ENCODE results near the gene BPIFB3. TPM values are rescaled to one million over a fixed set of nuclear protein-coding genes. Genes with fewer than 3 reads are reported as not detected.

BPIFB3 gene
- total and polyA plus RNA-seq, 2 experiments from 2014 or later: not detected

DNA sequence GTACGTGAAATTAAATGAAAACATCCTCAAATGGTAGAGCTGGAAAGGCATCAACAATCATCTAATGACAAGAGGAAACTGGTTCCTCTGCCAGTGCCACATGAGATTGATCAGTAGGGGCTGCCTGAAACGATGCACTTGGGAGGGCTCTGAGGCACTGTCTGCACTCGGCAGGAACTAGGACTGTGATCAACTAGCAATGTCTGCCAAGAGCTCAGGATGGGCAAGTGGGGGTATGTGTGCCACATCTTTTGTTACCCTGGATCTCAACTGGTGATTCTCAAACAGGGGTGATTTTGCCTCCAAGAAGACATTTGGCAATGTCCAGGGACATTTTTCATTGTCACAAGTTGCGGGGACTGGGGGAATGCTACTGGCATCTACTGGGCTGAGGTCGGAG is 20.3 kb upstream of the BPIFB3 start:
- no peak overlapping the region for H2AFZ ChIP-seq
- H3K9me3 Mint-ChIP-seq: 0 out of 3 replicates have a peak, but pooled peaks cover 3% of the 10 kb centered on the region
- no peak for ATAC-seq
- no peaks in the 10 kb centered on the region for H3K79me2 ChIP-seq (replicated peaks; ENCODE audit: insufficient read depth)
- no peaks in the 10 kb centered on the region for H3K4me1 ChIP-seq (ENCODE audit: insufficient read depth)
- H3K27me3 ChIP-seq (ENCODE audit: insufficient read depth): no peaks in the 10 kb centered on the region
- no peak for DNase-seq (ENCODE audit: low spot score)
- TF ChIP-seq NANOG (IDR thresholded peaks at IDR 0.05; ENCODE audit: borderline replicate concordance) (no peak), EZH2phosphoT487 (IDR thresholded peaks at IDR 0.05; ENCODE audit: unreplicated experiment) (no peak), ZNF114 (CRISPR knock-in tag; IDR thresholded peaks at IDR 0.05) (no peak), EZH2 (IDR thresholded peaks at IDR 0.05; ENCODE audit: low read depth, unreplicated experiment) (no peak), ZNF331 (CRISPR knock-in tag; IDR thresholded peaks at IDR 0.05; ENCODE audit: low read depth) (no peak), JUNB (IDR thresholded peaks at IDR 0.05; ENCODE audit: unreplicated experiment) (no peak), STAT1 (IDR thresholded peaks at IDR 0.05; ENCODE audit: unreplicated experiment) (no peak), POLR2AphosphoS5 (IDR thresholded peaks at IDR 0.05; ENCODE audit: low read depth) (no peak), CREB1 (CRISPR knock-in tag; IDR thresholded peaks at IDR 0.05; ENCODE audit: low read depth) (no peak)
- TF ChIP-seq, protein P1, sequence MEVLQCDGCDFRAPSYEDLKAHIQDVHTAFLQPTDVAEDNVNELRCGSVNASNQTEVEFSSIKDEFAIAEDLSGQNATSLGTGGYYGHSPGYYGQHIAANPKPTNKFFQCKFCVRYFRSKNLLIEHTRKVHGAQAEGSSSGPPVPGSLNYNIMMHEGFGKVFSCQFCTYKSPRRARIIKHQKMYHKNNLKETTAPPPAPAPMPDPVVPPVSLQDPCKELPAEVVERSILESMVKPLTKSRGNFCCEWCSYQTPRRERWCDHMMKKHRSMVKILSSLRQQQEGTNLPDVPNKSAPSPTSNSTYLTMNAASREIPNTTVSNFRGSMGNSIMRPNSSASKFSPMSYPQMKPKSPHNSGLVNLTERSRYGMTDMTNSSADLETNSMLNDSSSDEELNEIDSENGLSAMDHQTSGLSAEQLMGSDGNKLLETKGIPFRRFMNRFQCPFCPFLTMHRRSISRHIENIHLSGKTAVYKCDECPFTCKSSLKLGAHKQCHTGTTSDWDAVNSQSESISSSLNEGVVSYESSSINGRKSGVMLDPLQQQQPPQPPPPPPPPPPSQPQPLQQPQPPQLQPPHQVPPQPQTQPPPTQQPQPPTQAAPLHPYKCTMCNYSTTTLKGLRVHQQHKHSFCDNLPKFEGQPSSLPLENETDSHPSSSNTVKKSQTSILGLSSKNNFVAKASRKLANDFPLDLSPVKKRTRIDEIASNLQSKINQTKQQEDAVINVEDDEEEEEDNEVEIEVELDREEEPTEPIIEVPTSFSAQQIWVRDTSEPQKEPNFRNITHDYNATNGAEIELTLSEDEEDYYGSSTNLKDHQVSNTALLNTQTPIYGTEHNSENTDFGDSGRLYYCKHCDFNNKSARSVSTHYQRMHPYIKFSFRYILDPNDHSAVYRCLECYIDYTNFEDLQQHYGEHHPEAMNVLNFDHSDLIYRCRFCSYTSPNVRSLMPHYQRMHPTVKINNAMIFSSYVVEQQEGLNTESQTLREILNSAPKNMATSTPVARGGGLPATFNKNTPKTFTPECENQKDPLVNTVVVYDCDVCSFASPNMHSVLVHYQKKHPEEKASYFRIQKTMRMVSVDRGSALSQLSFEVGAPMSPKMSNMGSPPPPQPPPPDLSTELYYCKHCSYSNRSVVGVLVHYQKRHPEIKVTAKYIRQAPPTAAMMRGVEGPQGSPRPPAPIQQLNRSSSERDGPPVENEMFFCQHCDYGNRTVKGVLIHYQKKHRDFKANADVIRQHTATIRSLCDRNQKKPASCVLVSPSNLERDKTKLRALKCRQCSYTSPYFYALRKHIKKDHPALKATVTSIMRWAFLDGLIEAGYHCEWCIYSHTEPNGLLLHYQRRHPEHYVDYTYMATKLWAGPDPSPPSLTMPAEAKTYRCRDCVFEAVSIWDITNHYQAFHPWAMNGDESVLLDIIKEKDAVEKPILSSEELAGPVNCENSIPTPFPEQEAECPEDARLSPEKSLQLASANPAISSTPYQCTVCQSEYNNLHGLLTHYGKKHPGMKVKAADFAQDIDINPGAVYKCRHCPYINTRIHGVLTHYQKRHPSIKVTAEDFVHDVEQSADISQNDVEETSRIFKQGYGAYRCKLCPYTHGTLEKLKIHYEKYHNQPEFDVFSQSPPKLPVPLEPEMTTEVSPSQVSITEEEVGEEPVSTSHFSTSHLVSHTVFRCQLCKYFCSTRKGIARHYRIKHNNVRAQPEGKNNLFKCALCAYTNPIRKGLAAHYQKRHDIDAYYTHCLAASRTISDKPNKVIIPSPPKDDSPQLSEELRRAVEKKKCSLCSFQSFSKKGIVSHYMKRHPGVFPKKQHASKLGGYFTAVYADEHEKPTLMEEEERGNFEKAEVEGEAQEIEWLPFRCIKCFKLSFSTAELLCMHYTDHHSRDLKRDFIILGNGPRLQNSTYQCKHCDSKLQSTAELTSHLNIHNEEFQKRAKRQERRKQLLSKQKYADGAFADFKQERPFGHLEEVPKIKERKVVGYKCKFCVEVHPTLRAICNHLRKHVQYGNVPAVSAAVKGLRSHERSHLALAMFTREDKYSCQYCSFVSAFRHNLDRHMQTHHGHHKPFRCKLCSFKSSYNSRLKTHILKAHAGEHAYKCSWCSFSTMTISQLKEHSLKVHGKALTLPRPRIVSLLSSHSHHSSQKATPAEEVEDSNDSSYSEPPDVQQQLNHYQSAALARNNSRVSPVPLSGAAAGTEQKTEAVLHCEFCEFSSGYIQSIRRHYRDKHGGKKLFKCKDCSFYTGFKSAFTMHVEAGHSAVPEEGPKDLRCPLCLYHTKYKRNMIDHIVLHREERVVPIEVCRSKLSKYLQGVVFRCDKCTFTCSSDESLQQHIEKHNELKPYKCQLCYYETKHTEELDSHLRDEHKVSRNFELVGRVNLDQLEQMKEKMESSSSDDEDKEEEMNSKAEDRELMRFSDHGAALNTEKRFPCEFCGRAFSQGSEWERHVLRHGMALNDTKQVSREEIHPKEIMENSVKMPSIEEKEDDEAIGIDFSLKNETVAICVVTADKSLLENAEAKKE (CRISPR knock-in tag; IDR thresholded peaks at IDR 0.05): no peak
- TF ChIP-seq, protein P2, sequence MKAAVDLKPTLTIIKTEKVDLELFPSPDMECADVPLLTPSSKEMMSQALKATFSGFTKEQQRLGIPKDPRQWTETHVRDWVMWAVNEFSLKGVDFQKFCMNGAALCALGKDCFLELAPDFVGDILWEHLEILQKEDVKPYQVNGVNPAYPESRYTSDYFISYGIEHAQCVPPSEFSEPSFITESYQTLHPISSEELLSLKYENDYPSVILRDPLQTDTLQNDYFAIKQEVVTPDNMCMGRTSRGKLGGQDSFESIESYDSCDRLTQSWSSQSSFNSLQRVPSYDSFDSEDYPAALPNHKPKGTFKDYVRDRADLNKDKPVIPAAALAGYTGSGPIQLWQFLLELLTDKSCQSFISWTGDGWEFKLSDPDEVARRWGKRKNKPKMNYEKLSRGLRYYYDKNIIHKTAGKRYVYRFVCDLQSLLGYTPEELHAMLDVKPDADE (IDR thresholded peaks at IDR 0.05): no peak
- TF ChIP-seq, protein P3, sequence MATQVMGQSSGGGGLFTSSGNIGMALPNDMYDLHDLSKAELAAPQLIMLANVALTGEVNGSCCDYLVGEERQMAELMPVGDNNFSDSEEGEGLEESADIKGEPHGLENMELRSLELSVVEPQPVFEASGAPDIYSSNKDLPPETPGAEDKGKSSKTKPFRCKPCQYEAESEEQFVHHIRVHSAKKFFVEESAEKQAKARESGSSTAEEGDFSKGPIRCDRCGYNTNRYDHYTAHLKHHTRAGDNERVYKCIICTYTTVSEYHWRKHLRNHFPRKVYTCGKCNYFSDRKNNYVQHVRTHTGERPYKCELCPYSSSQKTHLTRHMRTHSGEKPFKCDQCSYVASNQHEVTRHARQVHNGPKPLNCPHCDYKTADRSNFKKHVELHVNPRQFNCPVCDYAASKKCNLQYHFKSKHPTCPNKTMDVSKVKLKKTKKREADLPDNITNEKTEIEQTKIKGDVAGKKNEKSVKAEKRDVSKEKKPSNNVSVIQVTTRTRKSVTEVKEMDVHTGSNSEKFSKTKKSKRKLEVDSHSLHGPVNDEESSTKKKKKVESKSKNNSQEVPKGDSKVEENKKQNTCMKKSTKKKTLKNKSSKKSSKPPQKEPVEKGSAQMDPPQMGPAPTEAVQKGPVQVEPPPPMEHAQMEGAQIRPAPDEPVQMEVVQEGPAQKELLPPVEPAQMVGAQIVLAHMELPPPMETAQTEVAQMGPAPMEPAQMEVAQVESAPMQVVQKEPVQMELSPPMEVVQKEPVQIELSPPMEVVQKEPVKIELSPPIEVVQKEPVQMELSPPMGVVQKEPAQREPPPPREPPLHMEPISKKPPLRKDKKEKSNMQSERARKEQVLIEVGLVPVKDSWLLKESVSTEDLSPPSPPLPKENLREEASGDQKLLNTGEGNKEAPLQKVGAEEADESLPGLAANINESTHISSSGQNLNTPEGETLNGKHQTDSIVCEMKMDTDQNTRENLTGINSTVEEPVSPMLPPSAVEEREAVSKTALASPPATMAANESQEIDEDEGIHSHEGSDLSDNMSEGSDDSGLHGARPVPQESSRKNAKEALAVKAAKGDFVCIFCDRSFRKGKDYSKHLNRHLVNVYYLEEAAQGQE (IDR thresholded peaks at IDR 0.05; ENCODE audit: unreplicated experiment): no peak
- TF ChIP-seq, protein P4, sequence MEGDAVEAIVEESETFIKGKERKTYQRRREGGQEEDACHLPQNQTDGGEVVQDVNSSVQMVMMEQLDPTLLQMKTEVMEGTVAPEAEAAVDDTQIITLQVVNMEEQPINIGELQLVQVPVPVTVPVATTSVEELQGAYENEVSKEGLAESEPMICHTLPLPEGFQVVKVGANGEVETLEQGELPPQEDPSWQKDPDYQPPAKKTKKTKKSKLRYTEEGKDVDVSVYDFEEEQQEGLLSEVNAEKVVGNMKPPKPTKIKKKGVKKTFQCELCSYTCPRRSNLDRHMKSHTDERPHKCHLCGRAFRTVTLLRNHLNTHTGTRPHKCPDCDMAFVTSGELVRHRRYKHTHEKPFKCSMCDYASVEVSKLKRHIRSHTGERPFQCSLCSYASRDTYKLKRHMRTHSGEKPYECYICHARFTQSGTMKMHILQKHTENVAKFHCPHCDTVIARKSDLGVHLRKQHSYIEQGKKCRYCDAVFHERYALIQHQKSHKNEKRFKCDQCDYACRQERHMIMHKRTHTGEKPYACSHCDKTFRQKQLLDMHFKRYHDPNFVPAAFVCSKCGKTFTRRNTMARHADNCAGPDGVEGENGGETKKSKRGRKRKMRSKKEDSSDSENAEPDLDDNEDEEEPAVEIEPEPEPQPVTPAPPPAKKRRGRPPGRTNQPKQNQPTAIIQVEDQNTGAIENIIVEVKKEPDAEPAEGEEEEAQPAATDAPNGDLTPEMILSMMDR (conservative IDR thresholded peaks at IDR 0.05; ENCODE audit: low read depth in 2 of 2): no peak
- no peak overlapping the region for H3K4me2 ChIP-seq
- no peak overlapping the region for H3K27ac ChIP-seq (ENCODE audit: low read depth)
- H3K9me2 ChIP-seq (ENCODE audit: insufficient read depth): no peaks in the 10 kb centered on the region
- no peaks in the 10 kb centered on the region for H3K36me3 ChIP-seq (ENCODE audit: insufficient read depth)
- H3K4me3 ChIP-seq: no peak overlapping the region
- no peaks in the 10 kb centered on the region for H3K36me3 Mint-ChIP-seq (ENCODE audit: low read depth)
- peaks cover 6% of the 10 kb centered on the region for H3K27me3 Mint-ChIP-seq (ENCODE audit: insufficient read depth, low read depth, poor library complexity)
- no peak overlapping the region for H3K27ac Mint-ChIP-seq
- no peaks in the 10 kb centered on the region for H3K4me1 Mint-ChIP-seq
- no peaks in the 10 kb centered on the region for H3F3A ChIP-seq (replicated peaks; ENCODE audit: low read depth)
- H3K4me3 Mint-ChIP-seq: no peak overlapping the region
- no peaks in the 10 kb centered on the region for H4K20me1 ChIP-seq (replicated peaks; ENCODE audit: insufficient read depth)

Data from GM23338 (cell line).